ENCODE data around the gene PIEZO2.

DNA sequence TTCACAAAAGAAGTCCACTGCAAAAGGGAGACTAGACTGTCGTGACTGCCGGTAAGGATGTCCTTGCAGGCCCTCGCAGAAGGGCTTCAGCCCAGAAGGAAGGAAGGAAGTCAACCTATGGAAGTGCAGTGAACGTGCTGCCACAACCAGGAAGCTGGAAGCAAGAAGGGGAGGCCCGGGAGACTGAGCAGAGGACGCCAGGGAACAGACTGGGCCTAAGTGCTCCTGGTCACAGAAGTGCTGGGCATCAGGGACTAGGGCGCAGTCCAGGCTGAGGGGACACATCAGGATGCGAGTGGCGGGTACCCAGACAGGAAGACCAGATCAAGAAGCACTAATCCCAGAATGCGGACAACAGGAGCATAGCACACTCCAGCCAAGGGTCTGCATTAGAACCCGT, 78.8 kb downstream of the PIEZO2 start:
- TF ChIP-seq, protein P1, sequence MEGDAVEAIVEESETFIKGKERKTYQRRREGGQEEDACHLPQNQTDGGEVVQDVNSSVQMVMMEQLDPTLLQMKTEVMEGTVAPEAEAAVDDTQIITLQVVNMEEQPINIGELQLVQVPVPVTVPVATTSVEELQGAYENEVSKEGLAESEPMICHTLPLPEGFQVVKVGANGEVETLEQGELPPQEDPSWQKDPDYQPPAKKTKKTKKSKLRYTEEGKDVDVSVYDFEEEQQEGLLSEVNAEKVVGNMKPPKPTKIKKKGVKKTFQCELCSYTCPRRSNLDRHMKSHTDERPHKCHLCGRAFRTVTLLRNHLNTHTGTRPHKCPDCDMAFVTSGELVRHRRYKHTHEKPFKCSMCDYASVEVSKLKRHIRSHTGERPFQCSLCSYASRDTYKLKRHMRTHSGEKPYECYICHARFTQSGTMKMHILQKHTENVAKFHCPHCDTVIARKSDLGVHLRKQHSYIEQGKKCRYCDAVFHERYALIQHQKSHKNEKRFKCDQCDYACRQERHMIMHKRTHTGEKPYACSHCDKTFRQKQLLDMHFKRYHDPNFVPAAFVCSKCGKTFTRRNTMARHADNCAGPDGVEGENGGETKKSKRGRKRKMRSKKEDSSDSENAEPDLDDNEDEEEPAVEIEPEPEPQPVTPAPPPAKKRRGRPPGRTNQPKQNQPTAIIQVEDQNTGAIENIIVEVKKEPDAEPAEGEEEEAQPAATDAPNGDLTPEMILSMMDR (IDR thresholded peaks at IDR 0.05): no peak
- no peak for TF ChIP-seq ZFX (IDR thresholded peaks at IDR 0.05; ENCODE audit: borderline replicate concordance)
